HepG2 (cell line): ENCODE data around the gene SIK2. TPM values are rescaled to one million over a fixed set of nuclear protein-coding genes. Genes with fewer than 3 reads are reported as not detected.

Source experiments
- ATAC-seq: fragments of 200-7000 bp; cut with Tn5 transposase; 3 replicates; pipeline ENCODE4 v1.9.1; 2020; ENCODE audit warnings: mild to moderate bottlenecking, moderate library complexity
- BruUV-seq: library from RNA; stranded (reverse); fragments of 400-500 nt; replicated peaks from 2 replicates; lab custom pipeline; 2021; lab: Mats Ljungman, UMichigan
- CTCF ChIA-PET: fragments of 300-600 bp; formaldehyde crosslinking; extraction: SDS; loops from one replicate; lab custom pipeline; 2021; ENCODE audit warnings: low total read pairs, inconsistent platforms, low intra/inter-chr PET ratio; lab: Yijun Ruan, JAX
- POLR2A ChIA-PET: fragments of 350-600 bp; sonication (Branson Sonifier 250); formaldehyde crosslinking; loops from one replicate; lab custom pipeline; 2020; ENCODE audit warnings: antibody characterized with exemption, inconsistent platforms; lab: Yijun Ruan, JAX
- DNase-seq: peaks from one replicate; pipeline ENCODE4 v3.0.0-alpha.2; 2015; ENCODE audit warnings: low spot score
- FAIRE-seq: peaks from 3 replicates; lab custom pipeline; 2011; peaks lifted over from hg19 to GRCh38; lab: Jason Lieb, UNC
- H2AFZ ChIP-seq: one replicate; pipeline ENCODE4 v1.6.1; 2011; ENCODE audit warnings: low read length, inconsistent platforms
- H3K27ac ChIP-seq: fragments of 300-600 bp; 3 replicates; pipeline ENCODE4 v1.8.0; 2011; ENCODE audit warnings: mixed run types, mild to moderate bottlenecking, mixed read lengths, low read length, inconsistent platforms; ENCODE audit not compliant: insufficient read depth; ENCODE audit errors: extremely low read length
- H3K27me3 ChIP-seq, 2 experiments: fragments of 200-600 bp in 1 of 2; 2 replicates in 1 of 2; 3 replicates in 1 of 2; pipeline versions ENCODE4 v1.6.0 to v1.8.0; 2011; ENCODE audit warnings: low read length in 2 of 2, mild to moderate bottlenecking in 2 of 2, moderate library complexity in 2 of 2, inconsistent platforms in 1 of 2; ENCODE audit not compliant: insufficient read depth in 2 of 2, control insufficient read depth in 1 of 2
- H3K36me3 ChIP-seq, 2 experiments: fragments of 200-600 bp in 1 of 2; replicated peaks in 1 of 2; 2 replicates in 1 of 2; 3 replicates in 1 of 2; pipeline versions ENCODE4 v1.5.1 to v1.8.0; 2011; ENCODE audit warnings: low read length in 2 of 2, inconsistent platforms in 1 of 2; ENCODE audit not compliant: insufficient read depth in 2 of 2, control insufficient read depth in 1 of 2
- H3K4me1 ChIP-seq: 2 replicates; pipeline ENCODE4 v1.5.1; 2012; ENCODE audit warnings: low read length, inconsistent platforms; ENCODE audit not compliant: insufficient read depth
- H3K4me2 ChIP-seq: 2 replicates; pipeline ENCODE4 v1.6.0; 2011; ENCODE audit warnings: low read depth, low read length, inconsistent platforms
- H3K4me3 ChIP-seq, 3 experiments: fragments of 200-600 bp in 1 of 3; sonication (generic), shearing (Covaris generic) in 1 of 3; replicated peaks in 1 of 3; 2 replicates each; pipeline ENCODE4 v1.5.1; 2011 to 2016; ENCODE audit warnings: low read length in 3 of 3, inconsistent platforms in 2 of 3, low read depth in 2 of 3, mild to moderate bottlenecking in 2 of 3, control low read depth in 1 of 3, mixed read lengths in 1 of 3; ENCODE audit not compliant: insufficient read depth in 1 of 3
- H3K79me2 ChIP-seq: one replicate; pipeline ENCODE4 v1.6.1; 2011; ENCODE audit warnings: low read length, inconsistent platforms; ENCODE audit not compliant: insufficient read depth
- H3K9ac ChIP-seq: 2 replicates; pipeline ENCODE4 v1.6.0; 2011; ENCODE audit warnings: mild to moderate bottlenecking, low read depth, low read length, inconsistent platforms; ENCODE audit not compliant: insufficient read depth
- H3K9me3 ChIP-seq: 2 replicates; pipeline ENCODE4 v1.5.1; 2012; ENCODE audit warnings: mild to moderate bottlenecking, low read length
- H4K20me1 ChIP-seq: 2 replicates; pipeline ENCODE4 v1.6.0; 2011; ENCODE audit warnings: inconsistent platforms, mild to moderate bottlenecking, low read length, moderate library complexity; ENCODE audit not compliant: insufficient read depth
- HDAC2 ChIP-seq: sonication (generic); formaldehyde crosslinking; IDR thresholded peaks from 2 replicates; pipeline ENCODE4 v1.4.0; 2020; ENCODE audit warnings: missing genetic modification reagents
- ISL2 ChIP-seq: sonication (generic); formaldehyde crosslinking; IDR thresholded peaks from 2 replicates; pipeline ENCODE4 v1.5.0; 2020; ENCODE audit warnings: missing genetic modification reagents
- MAFK ChIP-seq, 2 experiments: IDR thresholded peaks in 1 of 2; conservative IDR thresholded peaks in 1 of 2; 2 replicates each; pipeline ENCODE4 v1.6.1; 2011; ENCODE audit warnings: improper control_type of control experiment in 2 of 2, low read length in 2 of 2
- NFKB2 ChIP-seq: sonication (generic); formaldehyde crosslinking; IDR thresholded peaks from 2 replicates; pipeline ENCODE4 v1.4.0; 2020; ENCODE audit warnings: missing genetic modification reagents, borderline replicate concordance
- SOX13 ChIP-seq, 3 experiments: fragments of 450-650 bp in 1 of 3; sonication (generic) in 1 of 3; formaldehyde crosslinking in 1 of 3; IDR thresholded peaks in 2 of 3; conservative IDR thresholded peaks in 1 of 3; 2 replicates each; pipeline versions ENCODE4 v1.5.0 to v1.6.1; 2016 to 2020; ENCODE audit warnings: antibody characterized with exemption in 1 of 3, mild to moderate bottlenecking in 1 of 3, missing compliant biosample characterization in 1 of 3, missing genetic modification reagents in 1 of 3, moderate library complexity in 1 of 3
- SRF ChIP-seq: IDR thresholded peaks from 2 replicates; pipeline ENCODE4 v1.6.1; 2011; ENCODE audit warnings: mild to moderate bottlenecking, low read depth, low read length, moderate library complexity
- TFDP2 ChIP-seq: sonication (generic); formaldehyde crosslinking; IDR thresholded peaks from 2 replicates; pipeline ENCODE4 v1.4.0; 2020; ENCODE audit warnings: missing genetic modification reagents
- ZNF33B ChIP-seq: sonication (generic); formaldehyde crosslinking; IDR thresholded peaks from 2 replicates; pipeline ENCODE4 v1.5.1; 2020; ENCODE audit warnings: mild to moderate bottlenecking, missing genetic modification reagents
- WGBS: methylation state at CpG from one replicate; pipeline ENCODE4 v1.1.6; 2017; ENCODE audit warnings: low lambda C conversion rate; 5-methylcytosine and 5-hydroxymethylcytosine counted together
- in situ Hi-C: cut with HindIII; loops from 2 replicates; pipeline ENCODE4 v1.10.0; 2017; ENCODE audit warnings: low pct_unique_long_range_greater_than_20kb; ENCODE audit not compliant: extremely low pct_ligation_motif_present
- intact Hi-C: fragments of 100-400 bp; cut with micrococcal nuclease; formaldehyde crosslinking; loops from one replicate; pipeline ENCODE4 v1.10.0; 2022; ENCODE audit not compliant: unreplicated experiment
- polyA plus RNA-seq, 8 experiments: library from polyadenylated mRNA; depleted of rRNA in 3 of 8; stranded (reverse) in 7 of 8; unstranded in 1 of 8; fragments of >200 nt; fragmentation: Illumina TruSeq in 4 of 8; extraction: Trizol in 4 of 8; gene quantifications; 2 replicates each; pipeline versions ENCODE4 v1.2.1 to v1.2.3, GENCODE V29; 2011 to 2016; ENCODE audit warnings: low read depth in 4 of 8, missing spikeins in 1 of 8, mixed read lengths in 1 of 8; ENCODE audit not compliant: insufficient read depth in 1 of 8
- total RNA-seq, 5 experiments: library from RNA; depleted of rRNA; stranded (reverse); fragments of >200 nt; fragmentation: Illumina TruSeq; extraction: Trizol; gene quantifications; 2 replicates each; pipeline ENCODE4 v1.2.3, GENCODE V29; 2016; ENCODE audit warnings: low read depth in 1 of 5
- TF ChIP-seq, protein P1 (sequence below): sonication (generic); formaldehyde crosslinking; IDR thresholded peaks from 2 replicates; pipeline ENCODE4 v1.4.0; 2020; ENCODE audit warnings: missing genetic modification reagents, borderline replicate concordance
- TF ChIP-seq, protein P2 (sequence below): sonication (generic); formaldehyde crosslinking; IDR thresholded peaks from 2 replicates; pipeline ENCODE4 v1.4.0; 2020; ENCODE audit warnings: missing genetic modification reagents
- TF ChIP-seq, protein P3 (sequence below): IDR thresholded peaks from 2 replicates; pipeline ENCODE4 v1.6.1; 2016; ENCODE audit warnings: low read depth
- TF ChIP-seq, protein P4 (sequence below): sonication (generic); formaldehyde crosslinking; IDR thresholded peaks from 2 replicates; pipeline ENCODE4 v1.8.1; 2022; ENCODE audit warnings: low read depth, mild to moderate bottlenecking, missing genetic modification reagents

Gene SIK2
- total and polyA plus RNA-seq, 2 of the 13 experiments (the other 11 are each of a cell fraction or from before 2014, with no cell fraction given) = 8.1 to 15.4 TPM

- Histone ChIP-seq H3K9me3 (no peaks in the 10 kb centered on the region), H3K79me2 (no peaks in the 10 kb centered on the region), H3K4me1 (peaks cover 30% of the 10 kb centered on the region), H2AFZ (no peak overlapping the region), H4K20me1 (no peaks in the 10 kb centered on the region), H3K4me3 (no peak overlapping the region), H3K27ac (no peak overlapping the region), H3K36me3 (peaks cover 1 to 15% of the 10 kb centered on the region in 2 experiments; a peak in 3 of 5 replicates), H3K4me2 (no peak overlapping the region), H3K27me3 (no peaks in the 10 kb centered on the region), H3K9ac (no peak overlapping the region)
- FAIRE-seq = no peak
- in situ Hi-C loops (no loop called here), intact Hi-C loops (no loop called here)
- CTCF ChIA-PET = no interaction called here
- no peak for DNase-seq
- TF ChIP-seq, protein P1, sequence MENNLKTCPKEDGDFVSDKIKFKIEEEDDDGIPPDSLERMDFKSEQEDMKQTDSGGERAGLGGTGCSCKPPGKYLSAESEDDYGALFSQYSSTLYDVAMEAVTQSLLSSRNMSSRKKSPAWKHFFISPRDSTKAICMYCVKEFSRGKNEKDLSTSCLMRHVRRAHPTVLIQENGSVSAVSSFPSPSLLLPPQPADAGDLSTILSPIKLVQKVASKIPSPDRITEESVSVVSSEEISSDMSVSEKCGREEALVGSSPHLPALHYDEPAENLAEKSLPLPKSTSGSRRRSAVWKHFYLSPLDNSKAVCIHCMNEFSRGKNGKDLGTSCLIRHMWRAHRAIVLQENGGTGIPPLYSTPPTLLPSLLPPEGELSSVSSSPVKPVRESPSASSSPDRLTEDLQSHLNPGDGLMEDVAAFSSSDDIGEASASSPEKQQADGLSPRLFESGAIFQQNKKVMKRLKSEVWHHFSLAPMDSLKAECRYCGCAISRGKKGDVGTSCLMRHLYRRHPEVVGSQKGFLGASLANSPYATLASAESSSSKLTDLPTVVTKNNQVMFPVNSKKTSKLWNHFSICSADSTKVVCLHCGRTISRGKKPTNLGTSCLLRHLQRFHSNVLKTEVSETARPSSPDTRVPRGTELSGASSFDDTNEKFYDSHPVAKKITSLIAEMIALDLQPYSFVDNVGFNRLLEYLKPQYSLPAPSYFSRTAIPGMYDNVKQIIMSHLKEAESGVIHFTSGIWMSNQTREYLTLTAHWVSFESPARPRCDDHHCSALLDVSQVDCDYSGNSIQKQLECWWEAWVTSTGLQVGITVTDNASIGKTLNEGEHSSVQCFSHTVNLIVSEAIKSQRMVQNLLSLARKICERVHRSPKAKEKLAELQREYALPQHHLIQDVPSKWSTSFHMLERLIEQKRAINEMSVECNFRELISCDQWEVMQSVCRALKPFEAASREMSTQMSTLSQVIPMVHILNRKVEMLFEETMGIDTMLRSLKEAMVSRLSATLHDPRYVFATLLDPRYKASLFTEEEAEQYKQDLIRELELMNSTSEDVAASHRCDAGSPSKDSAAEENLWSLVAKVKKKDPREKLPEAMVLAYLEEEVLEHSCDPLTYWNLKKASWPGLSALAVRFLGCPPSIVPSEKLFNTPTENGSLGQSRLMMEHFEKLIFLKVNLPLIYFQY (CRISPR knock-in tag) = no peak
- TF ChIP-seq MAFK (conservative IDR thresholded peaks at IDR 0.05 in 1 of 2, IDR thresholded peaks at IDR 0.05 in 1 of 2; ENCODE audit: low read length in 2 of 2) = no peak
- TF ChIP-seq HDAC2 (CRISPR knock-in tag) = no peak
- TF ChIP-seq, protein P2, sequence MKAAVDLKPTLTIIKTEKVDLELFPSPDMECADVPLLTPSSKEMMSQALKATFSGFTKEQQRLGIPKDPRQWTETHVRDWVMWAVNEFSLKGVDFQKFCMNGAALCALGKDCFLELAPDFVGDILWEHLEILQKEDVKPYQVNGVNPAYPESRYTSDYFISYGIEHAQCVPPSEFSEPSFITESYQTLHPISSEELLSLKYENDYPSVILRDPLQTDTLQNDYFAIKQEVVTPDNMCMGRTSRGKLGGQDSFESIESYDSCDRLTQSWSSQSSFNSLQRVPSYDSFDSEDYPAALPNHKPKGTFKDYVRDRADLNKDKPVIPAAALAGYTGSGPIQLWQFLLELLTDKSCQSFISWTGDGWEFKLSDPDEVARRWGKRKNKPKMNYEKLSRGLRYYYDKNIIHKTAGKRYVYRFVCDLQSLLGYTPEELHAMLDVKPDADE (CRISPR knock-in tag) = no peak
- TF ChIP-seq ISL2 = no peak
- TF ChIP-seq TFDP2 (CRISPR knock-in tag) = no peak
- TF ChIP-seq SOX13 (IDR thresholded peaks at IDR 0.05) = no peak
- TF ChIP-seq SOX13 (CRISPR knock-in tag; conservative IDR thresholded peaks at IDR 0.05 in 1 of 2, IDR thresholded peaks at IDR 0.05 in 1 of 2) = no peak
- TF ChIP-seq NFKB2 (CRISPR knock-in tag) = no peak
- TF ChIP-seq, protein P3, sequence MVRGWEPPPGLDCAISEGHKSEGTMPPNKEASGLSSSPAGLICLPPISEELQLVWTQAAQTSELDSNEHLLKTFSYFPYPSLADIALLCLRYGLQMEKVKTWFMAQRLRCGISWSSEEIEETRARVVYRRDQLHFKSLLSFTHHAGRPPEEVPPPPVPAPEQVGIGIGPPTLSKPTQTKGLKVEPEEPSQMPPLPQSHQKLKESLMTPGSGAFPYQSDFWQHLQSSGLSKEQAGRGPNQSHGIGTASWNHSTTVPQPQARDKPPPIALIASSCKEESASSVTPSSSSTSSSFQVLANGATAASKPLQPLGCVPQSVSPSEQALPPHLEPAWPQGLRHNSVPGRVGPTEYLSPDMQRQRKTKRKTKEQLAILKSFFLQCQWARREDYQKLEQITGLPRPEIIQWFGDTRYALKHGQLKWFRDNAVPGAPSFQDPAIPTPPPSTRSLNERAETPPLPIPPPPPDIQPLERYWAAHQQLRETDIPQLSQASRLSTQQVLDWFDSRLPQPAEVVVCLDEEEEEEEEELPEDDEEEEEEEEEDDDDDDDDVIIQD (CRISPR knock-in tag) = no peak
- TF ChIP-seq, protein P4, sequence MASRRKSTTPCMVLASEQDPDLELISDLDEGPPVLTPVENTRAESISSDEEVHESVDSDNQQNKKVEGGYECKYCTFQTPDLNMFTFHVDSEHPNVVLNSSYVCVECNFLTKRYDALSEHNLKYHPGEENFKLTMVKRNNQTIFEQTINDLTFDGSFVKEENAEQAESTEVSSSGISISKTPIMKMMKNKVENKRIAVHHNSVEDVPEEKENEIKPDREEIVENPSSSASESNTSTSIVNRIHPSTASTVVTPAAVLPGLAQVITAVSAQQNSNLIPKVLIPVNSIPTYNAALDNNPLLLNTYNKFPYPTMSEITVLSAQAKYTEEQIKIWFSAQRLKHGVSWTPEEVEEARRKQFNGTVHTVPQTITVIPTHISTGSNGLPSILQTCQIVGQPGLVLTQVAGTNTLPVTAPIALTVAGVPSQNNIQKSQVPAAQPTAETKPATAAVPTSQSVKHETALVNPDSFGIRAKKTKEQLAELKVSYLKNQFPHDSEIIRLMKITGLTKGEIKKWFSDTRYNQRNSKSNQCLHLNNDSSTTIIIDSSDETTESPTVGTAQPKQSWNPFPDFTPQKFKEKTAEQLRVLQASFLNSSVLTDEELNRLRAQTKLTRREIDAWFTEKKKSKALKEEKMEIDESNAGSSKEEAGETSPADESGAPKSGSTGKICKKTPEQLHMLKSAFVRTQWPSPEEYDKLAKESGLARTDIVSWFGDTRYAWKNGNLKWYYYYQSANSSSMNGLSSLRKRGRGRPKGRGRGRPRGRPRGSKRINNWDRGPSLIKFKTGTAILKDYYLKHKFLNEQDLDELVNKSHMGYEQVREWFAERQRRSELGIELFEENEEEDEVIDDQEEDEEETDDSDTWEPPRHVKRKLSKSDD (CRISPR knock-in tag) = no peak
- no peak for TF ChIP-seq ZNF33B (CRISPR knock-in tag)
- TF ChIP-seq SRF = no peak
- WGBS = 96% methylated on average over 4 of the region's 4 CpGs
- ATAC-seq = no peak
- no TSS peak for BruUV-seq
- POLR2A ChIA-PET = no interaction called here
Measured at GRCh38 chr11:111637885-111638284, 35.6 kb downstream of the SIK2 start.
